GM18867 (cell line): ENCODE results near the gene RASA1.
A peak's percentile ranks its signal among the peaks of the same experiment; 100 is the strongest.
"Not testable (repeated sequence)": the region's sequence is repeated elsewhere in the genome, so short reads cannot be mapped to it uniquely, and the experiment has no call there.

Experiments used
- ATAC-seq: cut with Tn5 transposase; IDR thresholded peaks from one replicate; pipeline ENCODE4 v1.9.1; 2021; ENCODE audit warnings: mild to moderate bottlenecking, moderate library complexity; ENCODE audit not compliant: unreplicated experiment

RASA1 gene

GRCh38 chr5:87267574-87268125 lies at the start of gene RASA1:
RASA1 (plus strand) TSS chr5:87267883; CDS start chr5:87268452, 569 bp downstream.
- ATAC-seq: peak; percentile 56

- ATAC-seq: no peak
These were observed 37.9 kb upstream of the RASA1 start for GRCh38 chr5:87229780-87230179.

- ATAC-seq: peak; percentile 97
These were observed 36.5 kb upstream of the RASA1 start for GRCh38 chr5:87231037-87231808.

- ATAC-seq: no peak
These were observed 34.5 kb upstream of the RASA1 start for GRCh38 chr5:87233143-87233542.

GRCh38 chr5:87241555-87241954 lies 26.1 kb upstream of the RASA1 start:
- no peak for ATAC-seq

- no peak for ATAC-seq
These were observed 25.4 kb upstream of the RASA1 start for GRCh38 chr5:87242242-87242641.

- ATAC-seq: no peak
These were observed 24.4 kb upstream of the RASA1 start for GRCh38 chr5:87243161-87243844.

- ATAC-seq: no peak
These were observed 22.2 kb upstream of the RASA1 start for GRCh38 chr5:87245451-87245850.

GRCh38 chr5:87246061-87246460 lies 21.6 kb upstream of the RASA1 start:
- no peak for ATAC-seq

- ATAC-seq: no peak
These were observed 15.4 kb upstream of the RASA1 start for GRCh38 chr5:87252283-87252605.

- ATAC-seq: no peak
These were observed 13.6 kb upstream of the RASA1 start for GRCh38 chr5:87254035-87254434.

GRCh38 chr5:87258507-87258906 lies 9.2 kb upstream of the RASA1 start:
- no peak for ATAC-seq

- no peak for ATAC-seq
These were observed 7.0 kb upstream of the RASA1 start for GRCh38 chr5:87260604-87261192.

GRCh38 chr5:87263498-87263897 lies 4.2 kb upstream of the RASA1 start:
- no peak for ATAC-seq

- peak; percentile 40 for ATAC-seq
These were observed 639 bp upstream of the RASA1 start for GRCh38 chr5:87266914-87267573.

- peak; percentile 53 for ATAC-seq
These were observed 665 bp downstream of the RASA1 start for GRCh38 chr5:87268126-87268969.

GRCh38 chr5:87268970-87269377 lies 1.3 kb downstream of the RASA1 start:
- no peak for ATAC-seq

GRCh38 chr5:87270888-87271287 lies 3.2 kb downstream of the RASA1 start:
- ATAC-seq: not testable (repeated sequence)

- no peak for ATAC-seq
These were observed 9.0 kb downstream of the RASA1 start for GRCh38 chr5:87276655-87277054.

- no peak for ATAC-seq
These were observed 9.7 kb downstream of the RASA1 start for GRCh38 chr5:87277279-87277835.
